Measurements from ENCODE around the gene DIP2B. TPM values are rescaled to one million over a fixed set of nuclear protein-coding genes. Genes with fewer than 3 reads are reported as not detected.

DIP2B gene
- total and polyA plus RNA-seq, 12 donors, result 3.4 to 46.6 (median 25.0) TPM

DNA sequence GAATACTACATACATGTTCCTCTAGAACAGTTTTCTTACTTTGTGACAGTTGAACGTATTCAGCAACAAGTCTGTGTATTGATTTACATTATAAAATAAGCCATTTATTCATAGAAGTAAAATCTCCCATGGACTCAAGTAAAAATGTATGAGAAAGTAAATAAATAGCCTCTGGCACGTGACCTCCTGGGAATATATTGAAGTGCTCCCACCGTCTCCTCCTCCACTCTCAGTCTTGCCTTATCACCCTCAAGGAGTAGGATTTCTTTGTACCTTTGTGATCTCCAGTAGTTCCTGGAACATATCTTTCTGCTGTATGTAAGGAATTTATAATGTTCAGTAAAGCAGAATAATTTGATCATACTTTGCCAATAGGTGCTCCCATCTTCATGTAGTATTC lies 90.9 kb downstream of the DIP2B start:
- intact Hi-C loops (cut with DNase I), result no loop called here
- DNase-seq, result no peak
- Histone ChIP-seq H3K27me3 (no peaks in the 10 kb centered on the region), H3K4me1 (replicated peaks in 1 of 2) (peaks cover 10 to 31% of the 10 kb centered on the region in 2 donors), H3K4me3 (no peak overlapping the region), H3K9me3 (replicated peaks in 1 of 3) (no peaks in the 10 kb centered on the region), H3K27ac (no peak overlapping the region), H3K36me3 (replicated peaks in 1 of 2) (no peaks in the 10 kb centered on the region)
- 91 to 96% (median 95%) methylated on average over 3 of the region's 3 CpGs for WGBS, 4 donors
- no peak for TF ChIP-seq POLR2A (IDR thresholded peaks at IDR 0.05)
- TF ChIP-seq, protein P1, sequence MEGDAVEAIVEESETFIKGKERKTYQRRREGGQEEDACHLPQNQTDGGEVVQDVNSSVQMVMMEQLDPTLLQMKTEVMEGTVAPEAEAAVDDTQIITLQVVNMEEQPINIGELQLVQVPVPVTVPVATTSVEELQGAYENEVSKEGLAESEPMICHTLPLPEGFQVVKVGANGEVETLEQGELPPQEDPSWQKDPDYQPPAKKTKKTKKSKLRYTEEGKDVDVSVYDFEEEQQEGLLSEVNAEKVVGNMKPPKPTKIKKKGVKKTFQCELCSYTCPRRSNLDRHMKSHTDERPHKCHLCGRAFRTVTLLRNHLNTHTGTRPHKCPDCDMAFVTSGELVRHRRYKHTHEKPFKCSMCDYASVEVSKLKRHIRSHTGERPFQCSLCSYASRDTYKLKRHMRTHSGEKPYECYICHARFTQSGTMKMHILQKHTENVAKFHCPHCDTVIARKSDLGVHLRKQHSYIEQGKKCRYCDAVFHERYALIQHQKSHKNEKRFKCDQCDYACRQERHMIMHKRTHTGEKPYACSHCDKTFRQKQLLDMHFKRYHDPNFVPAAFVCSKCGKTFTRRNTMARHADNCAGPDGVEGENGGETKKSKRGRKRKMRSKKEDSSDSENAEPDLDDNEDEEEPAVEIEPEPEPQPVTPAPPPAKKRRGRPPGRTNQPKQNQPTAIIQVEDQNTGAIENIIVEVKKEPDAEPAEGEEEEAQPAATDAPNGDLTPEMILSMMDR (IDR thresholded peaks at IDR 0.05), result no peak

GRCh38 chr12:50597200-50598195 lies 92.7 kb downstream of the DIP2B start:
- H3K36me3 ChIP-seq (replicated peaks in 1 of 2), result no peaks in the 10 kb centered on the region
- WGBS, 4 donors, result 40 to 50% (median 46%) methylated on average over 9 of the region's 9 CpGs
- peaks cover 10 to 31% of the 10 kb centered on the region in 2 donors for H3K4me1 ChIP-seq (replicated peaks in 1 of 2)
- no peaks in the 10 kb centered on the region for H3K27me3 ChIP-seq
- no peaks in the 10 kb centered on the region for H3K9me3 ChIP-seq (replicated peaks in 1 of 3)
- TF ChIP-seq POLR2A (IDR thresholded peaks at IDR 0.05), result peak in 1 of 2 donors; percentile 14
- TF ChIP-seq, protein P1 (IDR thresholded peaks at IDR 0.05), result no peak
- intact Hi-C loops (cut with DNase I), result no loop called here
- peak overlapping the region in 1 of 4 donors; percentile 2 for H3K4me3 ChIP-seq
- DNase-seq, result peak in 4 of 7 donors; percentile 55 to 68 (median 66)
- peak overlapping the region in 4 of 5 donors; percentile 10 to 69 (median 64) for H3K27ac ChIP-seq

GRCh38 chr12:50598321-50598862 lies 93.6 kb downstream of the DIP2B start:
- WGBS, 4 donors, result 43 to 64% (median 51%) methylated on average over 2 of the region's 2 CpGs
- Histone ChIP-seq H3K27ac (peak overlapping the region in 4 of 5 donors; percentile 10 to 69 (median 64)), H3K4me1 (replicated peaks in 1 of 2) (peaks cover 14 to 37% of the 10 kb centered on the region in 2 donors), H3K4me3 (no peak overlapping the region), H3K9me3 (replicated peaks in 1 of 3) (no peaks in the 10 kb centered on the region), H3K27me3 (no peaks in the 10 kb centered on the region), H3K36me3 (replicated peaks in 1 of 2) (no peaks in the 10 kb centered on the region)
- DNase-seq, result peak in 5 of 7 donors; percentile 50 to 70 (median 55)
- TF ChIP-seq, protein P1 (IDR thresholded peaks at IDR 0.05), result no peak
- no peak for TF ChIP-seq POLR2A (IDR thresholded peaks at IDR 0.05)
- intact Hi-C loops (cut with DNase I), result no loop called here

- Histone ChIP-seq H3K4me3 (no peak overlapping the region), H3K36me3 (replicated peaks in 1 of 2) (no peaks in the 10 kb centered on the region), H3K27me3 (no peaks in the 10 kb centered on the region), H3K27ac (peak overlapping the region in 1 of 5 donors; percentile 40), H3K4me1 (replicated peaks in 1 of 2) (peaks cover 18 to 49% of the 10 kb centered on the region in 2 donors), H3K9me3 (replicated peaks in 1 of 3) (no peaks in the 10 kb centered on the region)
- TF ChIP-seq, protein P1 (IDR thresholded peaks at IDR 0.05), result no peak
- no peak for TF ChIP-seq POLR2A (IDR thresholded peaks at IDR 0.05)
- no peak for DNase-seq
- 60 to 72% (median 68%) methylated on average over 7 of the region's 7 CpGs for WGBS, 4 donors
- intact Hi-C loops (cut with DNase I), result no loop called here
Observed at GRCh38 chr12:50599366-50600095, 94.7 kb downstream of the DIP2B start.

Measured in adrenal gland (tissue), 12 donors.